NCI-H146 (cell line): ENCODE results near the gene CALD1.

Experiments
- DNase-seq: peaks from one replicate; lab custom pipeline; 2025; lab: John Stamatoyannopoulos, UW

Gene CALD1

DNA sequence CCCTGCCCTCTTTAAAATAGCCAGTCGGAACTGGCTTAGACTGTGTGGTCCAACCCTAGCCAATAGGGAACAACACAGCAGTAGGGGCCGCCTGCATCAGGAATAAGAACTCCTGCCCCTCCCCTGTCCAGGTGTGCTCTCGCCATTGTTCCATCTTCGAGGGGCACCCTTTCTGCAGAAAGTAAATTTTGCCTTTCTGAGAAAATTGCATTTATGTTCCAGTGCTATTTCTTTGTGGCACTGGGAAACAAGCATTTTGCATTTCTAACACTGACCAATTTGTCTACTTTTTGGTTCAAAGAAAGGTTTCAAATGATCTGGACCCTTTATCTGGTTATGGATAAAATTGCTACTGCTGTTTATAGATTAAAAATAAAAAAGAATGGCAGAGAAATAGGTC is 116.6 kb downstream of the CALD1 start:
- no peak for DNase-seq

GRCh38 chr7:134897936-134898335 is 118.5 kb downstream of the CALD1 start:
- no peak for DNase-seq

DNA sequence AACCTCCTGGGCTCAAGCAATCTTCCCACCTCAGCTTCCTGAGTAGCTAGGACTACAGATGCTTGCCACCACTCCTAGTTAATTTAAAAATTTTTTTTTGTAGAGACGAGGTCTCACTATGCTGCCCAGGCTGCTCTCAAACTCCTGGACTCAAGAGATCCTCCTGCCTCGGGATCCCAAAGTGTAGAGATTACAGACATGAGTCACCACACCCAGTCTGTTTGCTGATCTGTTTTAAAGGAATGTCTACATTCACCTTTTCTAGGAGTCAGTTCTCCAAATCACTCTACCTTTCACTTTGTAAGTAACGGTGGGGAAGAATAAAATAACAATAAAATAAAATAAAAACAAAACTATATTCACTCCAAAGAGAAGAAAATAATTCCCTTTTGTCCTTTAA is 120.3 kb downstream of the CALD1 start:
- no peak for DNase-seq

DNA sequence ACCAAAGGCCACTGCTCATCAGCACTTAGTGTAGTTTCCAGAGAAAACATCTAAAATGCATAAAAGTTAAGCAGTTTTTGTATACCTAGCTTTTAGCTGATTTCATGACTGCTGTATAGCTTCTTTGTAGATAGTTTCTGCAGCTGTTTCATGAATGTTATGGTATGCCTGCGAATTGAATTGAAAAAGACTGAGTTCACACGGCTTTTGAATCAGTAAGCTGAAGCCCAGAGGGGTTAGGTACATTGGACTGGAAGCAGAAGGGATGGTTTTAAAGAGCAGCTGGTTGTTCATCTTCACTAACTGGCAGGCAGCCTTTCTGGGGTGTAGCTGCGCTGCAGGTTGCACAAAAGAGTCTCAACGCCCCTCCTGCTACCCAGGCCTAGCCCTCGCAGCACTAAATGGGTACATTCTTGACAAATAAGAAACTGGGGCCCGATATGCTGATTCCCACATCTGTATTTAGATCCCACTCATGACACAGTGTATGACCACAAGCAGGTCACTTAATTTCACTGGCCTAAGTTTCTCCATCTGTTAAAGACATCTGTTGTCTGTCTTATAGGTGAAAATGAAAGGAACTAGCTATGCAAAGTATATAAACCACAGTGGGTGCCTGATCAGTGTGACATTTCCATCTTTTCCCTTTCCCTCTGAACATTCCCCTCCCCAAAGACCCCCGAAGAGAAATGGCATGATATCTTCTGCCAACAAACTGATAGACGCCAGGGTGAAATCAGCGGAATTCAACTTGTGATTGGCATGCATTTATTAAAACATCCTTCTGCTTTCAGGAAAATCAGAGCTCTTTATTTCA is 120.9 kb downstream of the CALD1 start:
- no peak for DNase-seq

GRCh38 chr7:134901389-134902020 is 122.1 kb downstream of the CALD1 start:
- DNase-seq = no peak

DNA sequence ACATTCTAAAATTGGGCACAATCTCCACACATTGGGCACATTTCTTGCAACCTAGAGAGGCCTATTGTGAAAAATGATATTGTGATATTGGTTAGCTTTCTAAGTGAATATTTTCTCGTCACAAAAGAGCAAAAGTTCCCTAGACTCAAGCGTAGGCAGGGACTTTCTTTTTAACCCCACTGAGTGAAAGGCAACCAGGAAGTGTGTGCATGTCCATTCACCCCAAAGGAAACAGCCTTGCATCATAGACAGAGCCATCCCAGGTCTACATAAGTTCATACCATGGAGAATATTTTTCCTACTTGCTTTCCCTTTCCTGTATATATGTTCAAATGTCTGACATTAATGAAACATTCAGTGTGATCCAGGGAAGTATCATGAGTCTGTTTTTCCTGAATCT is 122.6 kb downstream of the CALD1 start:
- no peak for DNase-seq

DNA sequence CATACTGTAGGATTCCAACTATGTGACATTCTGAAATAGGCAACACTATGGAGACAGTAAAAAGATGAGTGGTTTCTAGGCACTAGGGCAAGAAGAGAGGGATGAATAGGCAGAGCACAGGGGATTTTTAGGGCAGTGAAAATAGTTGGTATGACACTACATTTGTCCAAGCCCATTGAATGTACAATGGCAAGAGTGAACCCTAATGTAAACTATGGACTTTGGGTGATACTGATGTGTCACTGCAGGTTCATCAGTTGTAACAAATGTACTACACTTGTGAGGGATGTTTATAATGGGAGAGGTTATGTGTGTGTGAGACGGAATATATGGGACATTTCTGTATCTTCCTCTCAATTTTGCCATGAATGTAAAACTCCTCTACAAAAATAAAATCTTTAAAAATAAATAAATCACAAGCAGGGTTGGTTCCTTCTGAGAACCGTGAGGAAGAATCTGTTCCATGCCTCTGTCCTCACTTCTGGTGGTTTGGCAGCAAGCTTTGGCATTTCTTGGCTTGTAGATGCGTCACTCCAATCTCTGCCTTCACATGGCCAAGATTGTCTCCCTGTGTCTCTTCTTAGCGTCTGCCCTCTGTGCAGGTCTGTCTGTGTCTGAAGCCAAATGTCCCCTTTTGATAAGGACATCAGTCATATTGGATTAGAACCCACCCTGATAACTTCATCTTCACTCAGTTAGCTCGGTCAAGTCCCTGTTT is 123.8 kb downstream of the CALD1 start:
- no peak for DNase-seq

DNA sequence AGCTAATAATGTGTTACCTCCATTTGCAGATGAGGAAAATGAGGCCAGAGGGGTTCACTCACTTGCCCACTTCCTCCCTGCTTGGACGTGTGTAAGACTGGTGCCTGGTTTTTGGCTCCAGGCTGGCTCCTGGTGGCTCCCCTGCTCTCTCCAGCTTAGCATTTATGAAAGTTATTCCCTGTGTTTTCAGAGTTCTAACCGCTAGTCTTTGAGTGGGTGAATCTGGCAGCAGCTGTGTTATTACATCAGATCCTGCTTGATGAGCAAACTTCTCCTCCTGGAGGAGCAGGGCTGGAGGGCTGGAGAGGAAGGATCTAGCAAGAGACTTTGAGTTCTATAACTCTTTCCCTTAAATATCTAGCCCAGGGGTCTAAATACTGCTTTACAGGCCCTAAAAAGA is 125.9 kb downstream of the CALD1 start:
- DNase-seq = no peak

- no peak for DNase-seq
Measured at GRCh38 chr7:134907000-134907399, 127.6 kb downstream of the CALD1 start.

GRCh38 chr7:134907639-134908038 is 128.2 kb downstream of the CALD1 start:
- DNase-seq = no peak

- no peak for DNase-seq
Measured at GRCh38 chr7:134908289-134908688, 128.9 kb downstream of the CALD1 start.

DNA sequence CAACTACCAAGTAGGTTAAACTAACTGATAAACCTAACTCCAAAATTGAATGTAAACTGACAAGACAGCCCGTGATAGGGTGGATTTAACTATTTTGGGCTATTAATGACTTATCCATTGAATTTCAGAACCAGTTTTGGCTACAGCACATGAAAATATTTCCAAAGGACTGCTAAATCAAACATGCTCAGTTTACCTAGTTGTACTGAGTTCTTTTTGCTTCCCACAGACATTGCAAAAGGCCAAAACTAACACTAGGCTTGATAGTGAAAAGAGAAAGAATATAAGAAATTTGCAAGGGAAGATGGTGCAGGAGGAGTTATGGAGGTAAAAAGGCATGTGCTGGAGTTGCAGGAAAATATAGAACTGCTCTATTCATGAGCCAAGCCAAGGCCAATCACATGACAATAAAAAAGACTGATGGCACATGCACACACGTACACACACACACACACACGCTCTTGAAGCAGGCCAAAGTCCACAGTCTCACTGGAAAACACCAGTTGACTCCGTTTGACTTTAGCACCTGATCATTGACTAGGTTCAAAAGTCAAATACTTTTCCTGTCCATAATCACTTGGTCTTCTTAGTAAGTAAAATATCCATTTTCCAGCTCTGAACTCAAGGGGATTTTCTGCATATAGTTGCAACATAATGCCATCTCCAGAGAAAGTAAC is 130.9 kb downstream of the CALD1 start:
- DNase-seq = no peak

DNA sequence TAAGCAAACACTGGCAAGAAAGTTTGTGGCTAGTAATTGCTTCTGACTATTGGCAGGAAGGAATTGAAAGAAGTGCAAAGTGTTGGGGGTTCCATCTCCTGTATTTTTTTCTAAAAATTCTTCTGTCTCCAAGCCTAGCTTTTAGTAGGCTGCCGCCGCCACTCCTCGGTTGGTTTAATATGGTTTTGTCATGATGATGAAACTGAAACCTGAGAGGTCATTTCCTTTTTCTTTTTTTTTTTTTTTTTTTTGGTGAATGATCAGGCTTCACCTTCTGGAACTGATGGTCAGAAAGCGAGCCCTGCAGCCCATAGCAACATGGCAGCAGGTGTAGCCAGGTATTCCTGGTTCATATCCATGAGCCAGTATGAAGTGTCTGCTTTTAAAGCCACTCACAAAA is 131.5 kb downstream of the CALD1 start:
- no peak for DNase-seq

DNA sequence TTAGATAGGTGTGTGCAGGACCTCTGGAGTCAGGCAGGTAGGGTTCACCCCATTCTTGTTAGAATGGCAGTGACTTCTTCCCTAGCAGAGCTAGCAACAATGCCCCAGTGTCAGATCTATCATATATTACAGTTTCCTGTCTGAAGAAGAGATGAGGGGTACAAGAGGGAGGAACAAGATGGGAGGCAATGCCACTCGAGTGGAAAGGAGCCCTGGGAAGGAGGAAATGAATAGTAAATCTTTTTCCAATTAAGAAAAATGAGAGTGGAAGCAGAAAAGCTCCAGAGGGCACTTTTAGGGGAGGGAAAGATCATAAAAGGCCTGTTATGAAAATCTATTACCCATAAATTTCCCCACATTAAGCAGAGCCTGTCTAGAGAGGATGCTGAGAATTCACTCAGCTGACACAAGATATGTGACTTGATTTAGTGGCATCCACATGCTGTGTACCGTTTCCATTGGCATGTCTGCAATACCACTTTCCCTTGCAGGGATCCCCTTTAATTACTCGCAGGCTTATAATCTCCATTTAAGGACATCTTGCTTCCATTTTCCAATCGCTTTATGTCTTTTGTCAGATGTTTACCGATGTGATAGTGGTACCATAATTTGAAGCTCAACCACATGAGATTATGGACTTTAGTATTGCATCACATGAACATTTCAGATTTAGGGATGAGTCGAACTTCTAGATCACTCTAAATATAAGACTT is 136.9 kb downstream of the CALD1 start:
- DNase-seq = no peak

- no peak for DNase-seq
Measured at GRCh38 chr7:134919240-134919641, 139.8 kb downstream of the CALD1 start.

- no peak for DNase-seq
Measured at GRCh38 chr7:134920026-134920753, 140.8 kb downstream of the CALD1 start.

GRCh38 chr7:134922720-134923704 is 143.6 kb downstream of the CALD1 start:
- no peak for DNase-seq

DNA sequence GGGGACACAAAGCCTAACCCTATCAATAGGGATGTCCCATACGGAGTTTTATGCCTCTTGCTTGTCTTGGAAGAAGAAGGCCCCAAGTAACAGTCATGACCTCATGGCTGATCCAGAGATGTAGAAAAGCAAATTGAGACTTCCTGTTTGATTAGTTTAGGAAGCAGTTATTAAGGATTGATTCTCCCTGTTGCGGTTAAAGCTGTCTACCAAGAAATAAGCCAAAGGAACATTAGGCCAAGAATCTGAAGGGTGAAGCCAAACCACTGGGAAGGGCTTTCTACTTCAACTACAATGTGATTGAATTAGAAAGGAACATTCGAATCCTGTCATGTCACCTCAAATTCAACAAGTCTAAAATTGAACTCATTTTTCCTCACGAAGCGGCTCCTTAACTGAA is 146.3 kb downstream of the CALD1 start:
- no peak for DNase-seq

GRCh38 chr7:134926396-134926795 is 147.0 kb downstream of the CALD1 start:
- DNase-seq = no peak

DNA sequence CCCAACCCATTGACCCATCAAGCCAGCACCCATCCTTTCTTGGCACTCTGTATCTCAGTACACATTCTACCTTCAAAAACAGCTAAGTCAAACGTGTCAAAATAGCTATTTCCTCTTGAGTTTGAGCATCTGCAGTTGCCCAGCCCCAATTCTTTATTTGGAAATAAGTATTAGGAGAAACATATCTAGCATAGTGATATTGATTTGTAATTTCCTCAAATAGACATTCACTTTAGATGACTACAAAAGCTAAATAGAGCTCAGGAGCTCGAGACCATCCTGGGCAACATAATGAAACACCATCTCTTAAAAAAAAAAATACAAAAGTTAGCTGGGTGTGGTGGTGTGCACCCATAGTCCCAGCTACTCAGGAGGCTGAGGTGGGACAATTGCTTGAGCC is 147.6 kb downstream of the CALD1 start:
- DNase-seq = no peak
